ENCODE measurements around the gene POU2F1.
A peak's percentile ranks its signal among the peaks of the same experiment; 100 is the strongest.
"Not testable (repeated sequence)": the region's sequence is repeated elsewhere in the genome, so short reads cannot be mapped to it uniquely, and the experiment has no call there.

POU2F1 gene

GRCh38 chr1:167206166-167206835 is 14.4 kb upstream of the POU2F1 start:
- no peak for DNase-seq

GRCh38 chr1:167207940-167208623 is 12.6 kb upstream of the POU2F1 start:
- no peak for DNase-seq

- DNase-seq = no peak
Observed at GRCh38 chr1:167208624-167208976, 12.1 kb upstream of the POU2F1 start.

- no peak for DNase-seq
Observed at GRCh38 chr1:167209044-167209443, 11.6 kb upstream of the POU2F1 start.

GRCh38 chr1:167210966-167211674 is 9.6 kb upstream of the POU2F1 start:
- DNase-seq = no peak

- no peak for DNase-seq
Observed at GRCh38 chr1:167212025-167212424, 8.7 kb upstream of the POU2F1 start.

GRCh38 chr1:167216809-167217208 is 3.9 kb upstream of the POU2F1 start:
- no peak for DNase-seq

- DNase-seq = peak; percentile 61
Observed at GRCh38 chr1:167219194-167219593, 1.5 kb upstream of the POU2F1 start.

GRCh38 chr1:167219646-167220536 is 795 bp upstream of the POU2F1 start:
- DNase-seq = peak; percentile 96

GRCh38 chr1:167221126-167221737 is 546 bp downstream of the POU2F1 start:
- no peak for DNase-seq

- DNase-seq = peak; percentile 82
Observed at GRCh38 chr1:167221738-167222610, 1.3 kb downstream of the POU2F1 start.

GRCh38 chr1:167223144-167224103 is 2.7 kb downstream of the POU2F1 start:
- no peak for DNase-seq

- DNase-seq = not testable (repeated sequence)
Observed at GRCh38 chr1:167224734-167225235, 4.1 kb downstream of the POU2F1 start.

- no peak for DNase-seq
Observed at GRCh38 chr1:167225920-167226319, 5.2 kb downstream of the POU2F1 start.

- DNase-seq = no peak
Observed at GRCh38 chr1:167227934-167228378, 7.3 kb downstream of the POU2F1 start.

GRCh38 chr1:167229719-167230385 is 9.2 kb downstream of the POU2F1 start:
- DNase-seq = no peak

GRCh38 chr1:167230437-167230836 is 9.8 kb downstream of the POU2F1 start:
- no peak for DNase-seq

- no peak for DNase-seq
Observed at GRCh38 chr1:167231873-167232450, 11.3 kb downstream of the POU2F1 start.

GRCh38 chr1:167232801-167233200 is 12.1 kb downstream of the POU2F1 start:
- no peak for DNase-seq
